HG02970 (cell line): ENCODE measurements around the gene DACT1.

Experiments used
- ATAC-seq: cut with Tn5 transposase; IDR thresholded peaks from one replicate; pipeline ENCODE4 v1.9.1; 2021; ENCODE audit warnings: mild to moderate bottlenecking, moderate library complexity, moderate number of reproducible peaks; ENCODE audit not compliant: unreplicated experiment, low FRiP score

Gene DACT1

DNA sequence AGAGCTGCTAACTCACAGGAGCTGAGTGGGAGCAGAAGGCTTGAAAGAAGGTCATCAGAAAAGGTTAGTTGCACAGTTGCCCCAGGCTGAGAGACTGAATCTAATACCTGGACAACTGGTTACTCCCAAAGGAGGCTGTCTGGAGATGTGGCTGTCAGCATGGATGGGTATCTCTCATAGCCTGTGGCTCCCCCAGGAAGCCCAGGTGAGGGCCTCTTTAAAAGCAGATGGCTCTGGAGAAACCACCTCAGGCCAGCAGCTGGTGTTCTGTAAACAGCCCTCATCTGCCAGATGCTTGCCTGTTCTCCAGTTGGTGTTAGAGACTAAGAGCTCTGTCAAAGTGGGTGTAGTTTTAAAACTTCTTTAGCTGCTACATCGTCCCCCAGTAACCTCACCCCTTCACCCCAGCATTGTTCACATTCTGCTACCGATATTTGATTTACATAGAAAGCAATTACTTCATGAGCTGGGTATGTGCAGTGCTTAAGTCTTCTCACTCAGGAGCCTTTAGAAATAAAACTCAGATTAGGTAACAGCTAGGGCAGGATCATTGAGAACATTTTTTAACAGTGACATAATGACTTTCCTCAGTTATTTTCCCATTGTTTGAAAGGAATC, 25.8 kb downstream of the DACT1 start:
- ATAC-seq: no peak

DNA sequence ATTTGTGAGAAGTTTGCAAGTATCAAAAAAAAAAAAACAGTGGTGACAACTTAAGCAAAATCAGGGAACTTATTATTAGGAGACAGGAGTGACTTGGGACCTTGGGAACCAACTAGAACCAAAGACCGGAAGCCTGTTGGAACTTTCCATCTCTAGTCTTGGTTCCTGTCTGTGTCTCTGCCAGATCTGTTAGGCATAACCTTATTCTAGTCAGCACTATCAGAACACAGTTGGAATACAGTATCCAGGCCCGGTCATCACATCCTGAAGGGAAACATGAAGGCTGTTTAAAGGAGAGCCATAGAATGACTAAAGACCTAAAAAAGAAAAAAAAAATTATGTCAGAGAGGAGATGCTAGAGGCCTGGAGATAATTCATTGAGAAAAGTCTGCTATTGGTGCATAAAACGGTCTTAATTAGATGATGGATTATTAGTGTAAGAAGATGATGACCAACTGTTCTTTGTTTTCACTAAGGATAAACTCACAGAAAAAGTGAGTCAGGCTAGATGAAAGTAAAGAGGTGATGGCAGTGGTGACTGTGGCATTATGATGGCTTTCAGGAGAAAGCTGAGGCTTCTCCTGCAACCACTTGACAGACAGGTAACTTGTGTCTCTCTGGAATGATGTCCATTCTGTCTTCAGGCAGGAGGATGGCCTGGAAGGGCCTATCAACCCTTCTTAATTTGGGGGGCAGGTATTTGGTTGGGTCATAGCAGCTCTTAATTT, 28.2 kb downstream of the DACT1 start:
- ATAC-seq: no peak

DNA sequence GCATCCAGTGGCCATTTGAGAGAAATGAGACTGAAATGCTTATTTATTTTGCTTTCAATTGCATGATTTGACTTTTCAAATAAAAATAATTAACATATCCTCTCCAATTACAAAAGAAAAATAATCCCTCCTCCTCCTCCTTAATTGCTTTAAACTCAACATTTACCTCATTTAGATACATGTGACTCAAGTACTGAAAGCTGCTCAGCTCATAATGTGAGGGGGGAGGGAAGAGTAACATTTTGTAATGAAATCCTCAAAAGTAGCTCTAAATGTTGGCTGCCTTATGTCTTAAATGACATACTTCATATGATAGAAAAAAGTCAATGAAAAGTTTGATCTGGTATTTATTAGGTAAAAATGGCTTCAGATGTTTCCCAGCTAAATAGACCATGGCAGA, 29.0 kb downstream of the DACT1 start:
- ATAC-seq: no peak

DNA sequence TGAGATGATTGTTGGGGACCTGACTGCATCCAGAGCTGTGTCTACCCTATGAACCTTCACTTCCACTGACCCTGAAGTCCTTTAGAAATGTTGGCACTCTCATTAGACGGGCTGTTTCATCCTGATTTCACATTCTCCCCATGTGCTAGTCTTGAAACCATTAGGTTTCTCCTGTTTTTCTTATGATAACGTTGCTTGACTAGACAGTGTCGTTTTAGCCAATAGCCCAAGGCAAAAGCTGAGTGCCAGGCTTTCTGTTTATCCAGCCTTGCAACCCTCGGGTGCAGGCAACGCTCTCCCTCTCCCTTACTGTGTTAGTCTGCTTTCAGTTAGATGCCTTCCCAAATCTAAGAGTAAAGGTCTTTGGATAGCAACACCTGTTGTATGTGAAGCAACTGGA, 30.1 kb downstream of the DACT1 start:
- ATAC-seq: no peak

DNA sequence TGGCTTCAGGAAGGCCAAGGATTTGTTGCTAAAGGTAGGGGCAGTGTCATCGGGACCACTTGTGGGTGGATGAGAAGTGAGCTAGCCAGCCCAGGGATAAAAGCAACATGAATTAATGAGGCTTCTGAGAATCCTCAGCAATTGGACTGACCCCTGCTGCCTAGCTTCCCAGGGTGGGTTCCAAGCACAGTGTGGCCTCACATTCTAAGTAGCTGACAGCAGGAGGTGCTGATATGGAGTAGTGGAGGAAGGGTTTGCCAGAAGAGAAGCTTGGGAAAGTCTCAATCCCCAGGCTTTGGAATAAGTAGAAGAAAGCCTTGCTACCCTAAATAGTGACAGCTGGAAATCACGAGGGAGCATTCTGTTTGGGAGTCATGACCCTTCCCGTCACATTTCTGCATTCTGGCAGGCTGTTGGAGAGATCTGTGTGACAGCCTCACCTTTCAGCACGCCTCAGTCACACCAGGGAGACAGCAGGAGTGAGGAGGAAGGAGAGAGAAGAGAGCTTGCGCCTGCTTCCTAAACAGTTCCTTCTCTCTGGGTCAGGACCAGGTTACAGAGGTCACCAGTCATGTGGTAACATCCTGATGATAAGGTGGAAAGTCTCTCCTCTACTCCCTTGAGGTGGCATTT, 31.2 kb downstream of the DACT1 start:
- ATAC-seq: no peak

DNA sequence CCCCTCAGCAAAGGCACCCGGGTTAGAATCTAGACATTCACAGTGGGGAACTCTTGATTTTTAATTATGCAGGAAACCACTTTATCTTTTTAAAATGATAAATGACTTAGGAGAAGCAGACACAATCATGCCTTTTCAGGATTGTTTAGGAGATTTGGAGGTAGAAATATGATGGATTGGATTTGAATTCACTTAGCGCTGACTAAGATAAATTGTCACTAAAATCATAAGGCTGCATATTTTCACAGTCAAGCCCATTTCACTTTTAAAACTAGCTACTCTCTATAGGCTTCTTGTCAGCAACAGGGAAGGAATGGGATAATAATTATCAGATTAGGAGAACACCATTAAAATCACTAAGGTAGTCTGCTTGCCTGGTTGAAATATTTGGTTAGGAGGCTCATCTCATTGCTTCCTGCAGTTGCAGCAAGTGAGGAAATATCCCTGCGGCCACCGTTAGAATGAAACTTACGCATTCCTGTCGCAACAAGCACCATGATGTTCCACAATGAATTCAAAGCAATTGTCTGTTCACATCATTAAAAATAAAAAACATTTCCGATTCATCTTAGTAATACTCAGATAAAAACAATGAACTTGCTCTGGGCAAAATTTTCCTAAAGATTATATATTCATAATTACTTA, 31.9 kb downstream of the DACT1 start:
- no peak for ATAC-seq

DNA sequence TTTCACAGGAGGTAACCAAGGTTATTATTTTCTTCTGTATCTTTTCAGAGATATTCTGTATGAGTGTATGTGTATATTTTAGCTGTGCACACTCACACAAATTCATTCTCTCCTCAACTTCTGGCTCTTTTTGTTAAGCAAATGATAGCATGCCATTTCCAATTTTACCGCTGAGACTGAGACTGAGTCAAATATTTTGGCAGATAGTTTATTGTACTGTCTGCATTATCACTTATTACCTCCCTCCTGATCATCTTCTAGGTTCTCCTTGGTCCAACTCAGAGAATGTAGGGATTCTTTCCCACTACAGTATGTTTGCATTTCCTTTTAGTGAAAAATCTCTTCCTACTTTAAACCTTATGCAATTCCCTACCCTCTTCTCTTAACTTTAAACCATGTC, 33.3 kb downstream of the DACT1 start:
- ATAC-seq: no peak

DNA sequence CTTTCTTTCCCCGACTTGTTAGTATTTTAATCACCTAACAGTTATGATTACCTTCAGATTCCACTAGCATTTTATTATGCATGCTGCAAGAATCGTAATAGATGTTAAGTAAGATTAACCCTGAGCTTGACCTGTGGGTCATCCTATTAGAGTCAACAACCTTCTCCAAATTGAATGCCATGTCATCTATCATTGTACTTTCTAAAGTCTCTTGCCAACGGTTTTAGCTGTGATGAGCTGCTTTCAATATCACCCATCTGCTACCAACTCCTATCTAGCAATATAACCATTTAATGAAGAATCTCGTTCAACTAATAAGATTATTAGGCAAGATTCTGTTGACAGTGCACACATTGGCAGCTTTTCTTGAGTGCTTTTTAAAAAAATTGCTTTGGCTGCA, 33.7 kb downstream of the DACT1 start:
- ATAC-seq: no peak

DNA sequence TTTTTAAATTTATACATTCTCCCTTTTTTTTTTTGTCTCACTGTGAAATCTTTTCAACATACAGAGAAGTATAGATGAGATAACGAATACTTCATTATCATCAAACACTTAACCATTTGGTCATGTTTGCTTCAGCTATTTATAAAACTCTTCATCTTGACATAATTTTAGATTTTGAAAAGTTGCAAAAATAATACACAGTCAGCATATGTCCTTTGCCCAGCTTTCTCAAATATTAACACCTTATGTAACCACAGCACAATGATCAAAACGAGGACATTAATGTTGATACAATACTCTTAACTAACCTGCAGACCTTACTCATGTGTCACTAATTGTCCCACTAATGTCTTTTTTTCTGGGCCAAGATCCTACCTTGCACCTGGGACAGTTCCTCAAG, 36.0 kb downstream of the DACT1 start:
- ATAC-seq: no peak

DNA sequence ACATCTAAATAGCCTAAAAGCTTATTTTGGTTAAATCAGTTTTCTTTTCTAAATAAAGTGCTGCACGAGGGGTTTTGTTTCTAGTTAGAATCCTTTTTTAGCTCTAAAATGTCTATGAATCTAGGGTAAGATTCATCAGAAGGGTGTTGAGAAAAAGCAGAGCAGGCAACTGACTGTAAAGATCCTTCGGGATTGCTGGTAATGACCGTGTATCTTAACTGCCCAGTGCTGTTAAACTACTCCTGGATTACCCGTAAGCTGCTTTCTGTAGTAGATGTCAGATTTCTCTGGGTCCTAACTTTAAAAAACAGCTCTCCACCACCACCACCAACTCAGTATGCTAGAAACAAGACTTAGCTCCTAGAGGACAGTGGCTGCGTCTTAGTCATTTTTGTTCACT, 39.2 kb downstream of the DACT1 start:
- no peak for ATAC-seq

DNA sequence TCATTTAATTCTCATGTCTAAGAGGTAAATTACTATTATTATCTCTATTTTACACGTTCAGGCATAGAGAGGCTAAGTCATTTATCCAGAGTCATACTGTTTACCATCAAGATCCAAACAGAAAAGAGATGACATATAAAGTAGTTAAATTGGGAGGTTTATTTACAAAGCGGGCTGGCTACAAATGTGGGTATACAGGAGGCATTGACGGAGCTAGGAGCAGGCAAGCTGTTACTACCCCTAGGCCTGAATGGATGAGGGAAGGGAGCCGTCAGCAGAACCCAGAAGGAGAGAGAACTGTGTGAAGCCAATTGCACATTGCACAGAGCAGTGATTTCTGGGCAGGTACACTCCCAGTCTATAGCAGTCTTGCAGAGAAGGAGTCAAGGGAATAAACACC, 39.8 kb downstream of the DACT1 start:
- no peak for ATAC-seq

DNA sequence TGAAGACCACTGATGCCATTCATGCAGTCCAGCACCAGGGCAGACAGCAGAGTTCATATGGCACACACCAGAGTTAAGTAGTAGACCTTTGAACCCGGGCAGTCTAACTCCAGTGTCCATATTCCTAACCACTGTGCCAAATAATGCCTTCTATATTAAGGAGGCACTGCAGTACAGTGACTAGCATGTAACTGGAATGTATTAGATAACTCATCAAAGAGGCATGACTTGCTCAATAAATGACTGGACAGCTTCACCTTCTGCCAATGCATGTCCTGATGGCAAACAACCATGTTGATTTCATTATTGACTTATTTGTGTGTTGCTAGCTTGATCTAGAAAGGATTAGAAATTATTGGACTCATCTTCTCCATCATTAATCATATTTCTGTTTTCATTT, 40.2 kb downstream of the DACT1 start:
- no peak for ATAC-seq

DNA sequence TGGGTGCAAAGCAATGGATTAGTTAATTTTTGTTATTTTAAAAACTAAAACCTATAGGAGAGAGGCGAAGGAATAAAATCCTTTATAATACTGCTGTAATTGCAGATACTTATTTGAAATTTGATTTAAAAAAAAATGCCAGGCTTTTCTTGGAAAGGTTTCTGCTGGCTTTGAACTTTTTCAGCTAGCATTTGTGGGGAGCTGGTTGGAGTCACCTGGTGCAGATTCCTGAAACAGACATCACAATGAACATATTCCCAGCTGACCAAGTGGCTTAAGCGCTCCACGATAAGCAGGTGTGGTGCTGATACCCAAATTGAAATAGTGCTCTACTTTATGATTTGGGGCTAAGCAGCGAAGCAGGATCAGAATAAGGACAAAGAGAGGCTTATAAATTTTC, 42.9 kb downstream of the DACT1 start:
- no peak for ATAC-seq

DNA sequence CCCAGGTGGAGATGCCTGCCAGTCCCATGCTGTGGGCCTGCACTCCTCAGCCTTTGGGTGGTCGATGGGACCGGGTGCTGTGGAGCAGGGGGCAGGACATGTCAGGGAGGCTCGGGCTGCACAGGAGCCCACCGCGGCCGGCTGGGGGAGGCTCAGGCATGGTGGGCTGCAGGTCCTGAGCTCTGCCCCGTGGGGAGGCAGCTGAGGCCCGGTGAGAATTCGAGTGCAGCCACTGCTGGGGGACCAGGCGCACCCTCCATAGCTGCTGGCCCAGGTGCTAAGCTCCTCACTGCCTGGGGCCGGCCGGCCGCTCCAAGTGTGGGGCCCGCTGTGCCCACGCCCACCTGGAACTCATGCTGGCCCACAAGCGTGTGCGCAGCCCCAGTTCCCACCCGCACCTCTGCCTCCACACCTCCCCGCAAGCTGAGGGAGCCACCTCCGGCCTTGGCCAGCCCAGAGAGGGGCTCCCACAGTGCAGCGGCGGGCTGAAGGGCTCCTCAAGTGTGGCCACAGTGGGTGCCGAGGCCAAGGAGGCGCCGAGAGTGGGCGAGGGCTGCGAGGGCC, 49.6 kb downstream of the DACT1 start:
- no peak for ATAC-seq

DNA sequence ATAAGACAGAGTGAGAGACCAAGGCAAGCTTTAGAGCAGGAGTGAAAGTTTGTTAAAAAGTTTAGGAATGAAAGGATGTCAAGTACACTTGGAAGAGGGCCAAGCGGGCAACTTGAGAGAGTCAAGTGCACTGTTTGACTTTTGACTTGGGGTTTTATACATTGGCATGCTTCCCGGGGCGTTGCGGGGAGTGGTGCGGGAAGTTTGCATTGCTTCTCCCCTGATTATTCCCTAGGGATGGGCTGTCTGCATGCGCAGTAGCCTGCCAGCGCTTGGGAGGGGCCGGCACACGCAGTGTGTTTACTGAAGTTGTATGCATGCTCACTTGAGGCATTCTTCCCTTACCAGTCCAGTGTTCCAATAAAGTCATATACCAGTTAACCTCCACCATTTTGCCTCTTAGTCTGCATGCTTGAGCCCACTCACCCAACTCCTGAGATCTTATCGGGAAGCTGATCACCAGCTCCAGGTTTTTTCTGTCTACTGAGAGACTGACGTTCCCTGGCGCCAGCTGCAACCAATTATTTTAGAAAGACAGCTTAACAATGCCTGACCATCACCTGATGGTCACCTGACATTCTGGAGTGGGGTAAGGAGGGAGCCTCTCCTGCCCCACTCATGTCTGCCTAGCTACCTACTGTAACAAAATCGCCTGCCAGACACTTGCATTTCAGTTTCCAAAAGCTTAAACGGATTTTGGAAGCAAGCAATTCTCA, 53.2 kb downstream of the DACT1 start:
- ATAC-seq: no peak

DNA sequence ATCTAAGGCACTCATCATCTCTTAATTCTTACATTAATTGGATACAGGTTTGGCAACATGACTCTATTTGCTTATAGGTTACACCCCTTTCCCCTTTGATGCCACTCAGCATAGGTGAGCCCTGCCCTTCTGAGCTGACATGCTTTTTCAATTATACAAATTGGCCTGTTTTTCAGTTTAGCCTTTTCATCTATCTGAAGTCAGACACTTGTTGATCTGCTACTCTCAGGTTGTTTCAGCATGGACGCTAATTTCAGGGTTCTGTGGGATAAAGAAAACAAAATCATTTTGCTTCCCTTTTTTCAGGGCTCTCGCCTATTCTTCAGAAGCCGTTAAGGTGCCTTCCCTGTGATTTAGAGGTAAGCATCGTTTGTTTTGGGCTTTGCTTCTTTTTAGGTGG, 55.3 kb downstream of the DACT1 start:
- no peak for ATAC-seq

DNA sequence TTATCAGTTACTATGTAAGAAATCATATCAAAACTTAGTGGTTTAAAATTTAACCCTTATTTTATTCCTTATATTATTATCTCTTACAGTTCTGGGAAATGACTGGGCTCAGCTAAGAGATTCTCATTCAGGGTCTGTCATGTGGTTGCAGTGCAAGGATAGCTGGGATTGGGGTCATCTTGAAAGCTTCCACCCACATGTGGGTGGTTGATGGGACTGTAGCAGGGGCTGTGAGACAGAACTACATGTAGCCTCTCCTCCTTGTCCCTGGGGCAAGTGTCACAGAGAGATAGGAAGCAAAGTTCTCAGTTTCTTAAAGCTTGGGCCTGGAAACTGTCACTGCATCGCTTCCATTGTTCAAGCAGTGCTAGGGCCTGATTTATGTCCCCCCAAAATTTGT, 57.8 kb downstream of the DACT1 start:
- ATAC-seq: no peak

DNA sequence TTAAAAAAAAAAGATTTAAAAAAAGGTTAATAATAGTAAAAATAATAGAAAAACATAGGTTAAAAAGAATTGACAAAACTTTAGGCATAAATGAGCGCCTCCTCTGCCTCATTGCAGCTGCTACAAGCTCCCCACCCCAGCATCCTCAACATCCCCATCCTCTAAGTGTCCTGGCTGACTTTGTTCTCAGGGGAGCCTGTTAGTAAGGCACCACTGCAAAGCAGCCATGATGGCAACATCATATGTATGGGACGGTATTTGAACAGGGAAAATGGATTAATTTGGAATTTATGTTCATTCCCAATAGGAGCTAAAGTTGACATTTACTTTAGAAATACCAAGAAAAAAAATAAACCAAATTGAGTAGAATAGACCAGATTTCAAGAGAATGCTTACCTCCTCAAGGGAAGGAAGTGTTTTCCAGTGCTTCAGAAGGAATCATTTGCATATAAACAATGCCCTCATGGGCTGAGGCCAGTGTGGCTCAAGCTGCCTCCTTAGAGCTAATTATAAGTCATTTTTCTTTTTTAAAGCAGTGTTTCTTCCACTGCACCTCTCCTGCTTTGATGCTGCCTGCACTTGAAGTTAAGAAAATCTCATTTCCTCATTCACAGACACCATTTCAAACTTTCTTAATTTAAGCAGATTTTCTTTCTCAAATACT, 59.6 kb downstream of the DACT1 start:
- ATAC-seq: no peak
